Measurements from ENCODE around the gene CTU1.

Gene CTU1

DNA sequence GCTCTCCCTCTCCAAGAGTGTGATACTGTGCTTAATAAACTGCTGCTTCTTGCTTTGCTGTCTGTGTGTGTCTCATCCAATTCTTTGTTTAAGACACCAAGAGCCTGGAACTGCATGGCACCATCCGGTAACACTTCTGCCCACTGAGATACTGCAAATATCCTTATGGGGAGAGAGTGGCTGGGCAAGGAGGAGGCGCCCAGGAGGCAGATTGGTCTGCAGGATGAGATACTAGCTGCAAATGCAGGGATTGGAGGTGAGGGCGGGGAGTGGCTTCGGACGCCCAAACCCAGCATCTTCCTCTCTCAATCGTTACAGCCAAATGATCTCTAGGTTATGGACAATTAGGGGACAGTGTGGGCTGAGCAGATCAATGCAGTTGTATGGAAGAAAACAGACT is 32.2 kb upstream of the CTU1 start:
- ChIA-PET POLR2A (no interaction called here), CTCF (no interaction called here)
- DNase-seq (ENCODE audit: low read depth, low spot score): no peak
- H3K4me3 ChIP-seq (ENCODE audit: low read depth, low read length): no peak overlapping the region
- TF ChIP-seq, protein P1, sequence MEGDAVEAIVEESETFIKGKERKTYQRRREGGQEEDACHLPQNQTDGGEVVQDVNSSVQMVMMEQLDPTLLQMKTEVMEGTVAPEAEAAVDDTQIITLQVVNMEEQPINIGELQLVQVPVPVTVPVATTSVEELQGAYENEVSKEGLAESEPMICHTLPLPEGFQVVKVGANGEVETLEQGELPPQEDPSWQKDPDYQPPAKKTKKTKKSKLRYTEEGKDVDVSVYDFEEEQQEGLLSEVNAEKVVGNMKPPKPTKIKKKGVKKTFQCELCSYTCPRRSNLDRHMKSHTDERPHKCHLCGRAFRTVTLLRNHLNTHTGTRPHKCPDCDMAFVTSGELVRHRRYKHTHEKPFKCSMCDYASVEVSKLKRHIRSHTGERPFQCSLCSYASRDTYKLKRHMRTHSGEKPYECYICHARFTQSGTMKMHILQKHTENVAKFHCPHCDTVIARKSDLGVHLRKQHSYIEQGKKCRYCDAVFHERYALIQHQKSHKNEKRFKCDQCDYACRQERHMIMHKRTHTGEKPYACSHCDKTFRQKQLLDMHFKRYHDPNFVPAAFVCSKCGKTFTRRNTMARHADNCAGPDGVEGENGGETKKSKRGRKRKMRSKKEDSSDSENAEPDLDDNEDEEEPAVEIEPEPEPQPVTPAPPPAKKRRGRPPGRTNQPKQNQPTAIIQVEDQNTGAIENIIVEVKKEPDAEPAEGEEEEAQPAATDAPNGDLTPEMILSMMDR (IDR thresholded peaks at IDR 0.05; ENCODE audit: insufficient read depth, low read length, missing control alignments): no peak

DNA sequence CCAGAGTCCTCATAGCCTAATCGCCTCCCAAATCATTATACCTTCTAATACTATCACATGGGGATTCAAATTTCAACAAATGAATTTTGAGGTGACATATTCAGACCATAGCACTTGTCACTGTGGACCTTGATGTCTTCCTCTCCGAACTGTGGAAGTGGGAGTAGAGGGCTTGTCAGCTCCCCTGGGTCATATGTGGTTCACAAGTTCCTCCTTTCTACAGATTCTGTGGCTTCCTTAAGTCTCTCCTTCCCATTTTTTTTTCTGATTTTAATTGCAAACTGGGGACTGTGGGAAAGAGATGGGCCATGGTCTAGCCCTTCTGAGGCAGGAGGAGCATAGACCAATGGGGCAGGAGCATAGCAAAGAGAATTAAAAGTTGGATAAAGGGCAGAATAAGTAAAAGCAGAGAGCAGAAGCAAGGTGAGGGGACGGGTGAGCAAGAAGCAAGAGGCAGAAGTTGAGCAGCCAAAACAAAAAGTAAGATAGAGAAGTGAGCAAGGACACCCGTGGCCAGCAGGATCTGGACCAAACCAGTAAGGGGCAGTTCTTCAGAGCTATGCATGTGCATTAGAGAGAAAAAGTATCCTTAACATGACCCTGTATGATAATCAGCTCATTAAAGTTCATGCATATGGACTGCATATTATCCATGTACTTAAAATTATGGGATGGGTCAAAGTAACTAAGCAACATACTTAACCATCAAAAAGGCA is 31.2 kb upstream of the CTU1 start:
- no peak for DNase-seq (ENCODE audit: low read depth, low spot score)
- ChIA-PET POLR2A (no interaction called here), CTCF (no interaction called here)
- no peak overlapping the region for H3K4me3 ChIP-seq (ENCODE audit: low read depth, low read length)
- TF ChIP-seq, protein P1 (IDR thresholded peaks at IDR 0.05; ENCODE audit: insufficient read depth, low read length, missing control alignments): no peak

DNA sequence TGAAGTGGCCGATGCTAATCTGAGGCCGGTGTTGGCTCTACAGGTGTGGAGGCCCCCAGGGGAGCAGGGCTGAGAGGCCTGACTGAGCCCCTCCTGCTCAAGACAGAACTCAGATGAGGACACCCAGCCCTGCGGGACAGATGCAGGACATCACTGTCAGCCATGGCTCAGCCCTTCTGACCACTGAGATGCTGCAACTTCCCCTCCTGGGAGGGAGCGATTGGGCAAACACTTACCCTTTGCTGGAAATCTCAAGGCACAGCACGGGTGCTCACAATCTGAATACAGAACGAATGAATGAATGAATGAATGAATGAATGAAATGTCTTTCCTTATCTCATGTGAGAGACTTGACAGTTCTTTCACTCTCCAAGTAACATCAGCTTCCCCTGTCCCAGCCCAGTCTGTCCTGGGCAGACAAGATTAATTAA is 30.4 kb upstream of the CTU1 start:
- DNase-seq (ENCODE audit: low read depth, low spot score): no peak
- TF ChIP-seq, protein P1 (IDR thresholded peaks at IDR 0.05; ENCODE audit: insufficient read depth, low read length, missing control alignments): no peak
- POLR2A ChIA-PET: no interaction called here
- CTCF ChIA-PET: no interaction called here
- no peak overlapping the region for H3K4me3 ChIP-seq (ENCODE audit: low read depth, low read length)

DNA sequence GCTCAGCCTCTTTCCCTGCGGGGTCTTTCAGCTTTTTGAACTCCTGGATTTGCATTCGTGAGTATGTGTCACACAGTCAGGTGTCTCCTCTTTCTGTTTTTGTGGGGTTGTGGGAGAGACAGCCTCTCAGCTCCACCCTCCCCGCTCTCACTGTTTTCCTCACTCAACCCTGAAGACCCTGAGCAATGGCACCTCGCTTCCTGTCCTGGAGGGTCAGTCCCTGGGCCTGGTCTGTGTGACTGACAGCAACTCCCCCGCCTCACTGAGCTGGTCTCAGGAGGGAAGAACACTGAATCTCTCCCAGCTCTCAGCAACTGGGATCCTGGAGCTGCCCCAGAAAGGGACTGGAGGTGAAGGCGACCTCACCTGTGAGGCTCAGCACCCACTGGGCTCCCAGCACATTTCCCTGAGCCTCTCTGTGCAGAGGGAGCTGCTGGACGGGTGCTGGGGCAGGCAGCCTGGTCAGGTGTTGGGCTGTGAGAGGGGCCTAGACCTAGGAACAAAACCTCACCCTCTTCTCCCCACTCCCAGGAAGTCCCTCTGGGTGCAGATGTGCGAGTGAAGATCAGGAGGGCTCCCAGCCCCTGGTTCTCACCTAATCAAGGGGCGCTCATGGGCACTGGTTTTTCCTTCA is 29.7 kb upstream of the CTU1 start:
- no peak overlapping the region for H3K4me3 ChIP-seq (ENCODE audit: low read depth, low read length)
- TF ChIP-seq, protein P1 (IDR thresholded peaks at IDR 0.05; ENCODE audit: insufficient read depth, low read length, missing control alignments): no peak
- ChIA-PET CTCF (no interaction called here), POLR2A (no interaction called here)
- DNase-seq (ENCODE audit: low read depth, low spot score): no peak

DNA sequence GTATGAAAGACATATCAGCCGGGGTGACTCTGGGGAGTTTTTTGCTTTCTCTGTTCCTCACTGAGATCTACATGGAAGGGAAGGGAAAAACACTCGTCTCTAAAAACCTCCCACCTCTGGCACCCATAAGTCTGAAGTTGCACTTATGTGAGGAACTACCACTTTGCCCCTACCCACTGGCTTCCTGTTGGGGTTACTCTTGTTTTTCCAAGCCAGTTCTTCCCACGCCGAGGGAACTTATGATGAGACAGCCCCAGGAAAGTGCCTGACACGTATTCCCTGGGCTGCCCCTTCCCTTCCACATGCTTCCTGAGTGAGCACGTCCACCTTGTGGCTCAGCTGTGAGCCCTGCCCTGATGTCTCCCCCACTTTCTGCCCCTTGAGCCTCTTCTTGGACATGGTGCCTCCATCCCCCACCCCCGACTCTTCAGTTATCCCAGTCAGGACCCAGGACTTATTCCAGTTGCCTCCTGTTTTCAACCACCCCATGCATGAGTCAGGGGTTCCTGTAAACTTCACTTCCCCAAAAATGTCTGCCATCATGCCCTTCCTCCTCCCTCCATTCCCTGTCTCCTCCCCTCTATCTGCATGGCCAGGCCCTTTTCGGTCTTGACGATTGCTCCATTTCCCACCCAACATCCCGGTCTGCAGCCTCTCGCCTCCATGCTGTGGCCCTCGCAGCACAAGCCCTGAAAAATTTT is 28.8 kb upstream of the CTU1 start:
- H3K4me3 ChIP-seq (ENCODE audit: low read depth, low read length): no peak overlapping the region
- TF ChIP-seq, protein P1 (IDR thresholded peaks at IDR 0.05; ENCODE audit: insufficient read depth, low read length, missing control alignments): no peak
- no peak for DNase-seq (ENCODE audit: low read depth, low spot score)
- ChIA-PET CTCF (no interaction called here), POLR2A (no interaction called here)

DNA sequence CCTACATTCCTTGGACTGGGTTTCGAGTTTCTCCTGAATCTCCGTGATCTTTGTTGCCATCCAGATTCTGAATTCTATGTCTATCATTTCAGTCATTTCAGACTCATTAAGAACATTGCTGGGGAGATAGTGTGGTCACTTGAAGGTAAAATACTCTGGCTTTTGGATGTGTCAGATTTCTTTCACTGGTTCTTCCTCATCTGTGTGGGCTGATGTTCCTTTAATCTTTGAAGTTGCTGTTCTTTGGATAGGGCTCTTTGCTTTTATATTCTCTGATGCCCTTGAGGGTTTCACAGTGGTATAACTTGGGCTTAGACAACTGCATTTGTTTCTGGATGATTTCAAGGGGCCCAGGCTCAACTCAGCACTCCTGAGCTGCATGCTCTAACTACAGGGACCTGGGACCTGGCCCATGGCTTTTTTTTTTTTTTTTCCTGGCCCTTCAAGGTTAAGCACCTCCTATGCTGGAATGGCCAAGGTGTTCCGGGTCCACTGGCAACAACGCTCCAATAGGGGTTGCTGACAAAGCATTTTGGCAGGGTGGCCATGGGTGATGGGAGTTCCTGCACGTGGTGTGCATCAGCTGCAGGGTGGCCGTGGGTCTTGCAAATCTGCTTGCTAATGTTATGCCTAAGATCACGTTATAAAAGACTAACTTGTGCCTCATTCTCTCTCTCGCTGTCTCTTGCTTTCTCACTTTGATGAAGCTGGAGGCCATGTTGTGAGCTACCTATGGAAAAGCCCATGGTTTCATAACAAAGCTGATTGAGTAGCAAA is 28.0 kb upstream of the CTU1 start:
- DNase-seq (ENCODE audit: low read depth, low spot score): no peak
- TF ChIP-seq, protein P1 (IDR thresholded peaks at IDR 0.05; ENCODE audit: insufficient read depth, low read length, missing control alignments): no peak
- H3K4me3 ChIP-seq (ENCODE audit: low read depth, low read length): no peak overlapping the region
- CTCF ChIA-PET: no interaction called here
- POLR2A ChIA-PET: no interaction called here
